Measurements from ENCODE around the gene SCFD2. TPM values are rescaled to one million over a fixed set of nuclear protein-coding genes. Genes with fewer than 3 reads are reported as not detected.

The SCFD2 gene
- total RNA-seq, 2 experiments from 2014 or later, result 23.0 to 24.5 TPM

DNA sequence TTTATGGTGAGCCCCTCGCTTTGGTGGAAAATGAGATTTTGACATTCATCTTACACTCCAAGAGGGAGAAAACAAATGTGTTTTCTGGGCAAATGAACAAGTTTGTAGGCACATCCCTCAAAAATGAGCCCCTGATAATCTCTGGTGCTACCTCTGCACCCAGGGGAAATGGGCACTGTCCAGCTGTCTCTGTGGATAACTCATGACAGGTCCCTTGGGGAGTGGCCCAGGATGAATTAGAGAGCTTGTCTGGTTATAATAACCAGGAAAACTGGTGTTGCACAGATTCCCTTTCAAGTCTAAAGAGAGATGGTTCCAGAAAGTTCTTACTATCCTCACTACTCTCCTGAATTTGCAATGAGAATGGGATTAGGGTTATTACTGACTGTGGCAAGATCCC is 496.2 kb downstream of the SCFD2 start:
- ChIA-PET CTCF (no interaction called here), POLR2A (no interaction called here)
- no peaks in the 10 kb centered on the region for H3K9me3 Mint-ChIP-seq

DNA sequence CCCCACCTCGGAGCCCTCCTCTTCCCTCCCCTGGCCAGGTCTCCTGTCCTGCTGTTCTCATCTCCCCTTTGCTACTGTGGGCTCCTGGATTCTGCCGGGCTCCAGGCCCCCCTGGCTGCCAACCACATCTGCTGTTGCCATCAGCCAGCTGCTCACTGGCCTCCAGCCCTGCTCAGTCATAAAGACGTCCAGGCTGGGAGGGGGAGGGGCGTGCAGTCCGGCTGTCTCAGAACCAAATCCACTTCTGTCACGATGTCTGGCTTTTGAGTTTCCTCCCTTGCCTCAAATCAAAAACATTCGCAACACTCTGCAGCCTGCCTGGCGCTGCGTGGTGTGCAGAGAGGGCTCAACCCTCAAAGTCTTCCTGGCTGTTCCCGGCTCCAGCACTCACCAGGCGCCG is 496.7 kb downstream of the SCFD2 start:
- Mint-ChIP-seq H3K9me3 (no peaks in the 10 kb centered on the region), H3K4me1 (no peaks in the 10 kb centered on the region), H3K27ac (no peak overlapping the region), H3K27me3 (no peaks in the 10 kb centered on the region), H3K36me3 (ENCODE audit: low read depth) (peaks cover 7% of the 10 kb centered on the region), H3K4me3 (no peak overlapping the region)
- POLR2A ChIA-PET, result no interaction called here
- CTCF ChIA-PET, result no interaction called here
- DNase-seq, result no peak

More for the DNA sequence above, 496.2 kb downstream of the SCFD2 start:
- H3K27me3 Mint-ChIP-seq, result no peaks in the 10 kb centered on the region
- no peak overlapping the region for H3K4me3 Mint-ChIP-seq
- no peak for DNase-seq
- H3K36me3 Mint-ChIP-seq (ENCODE audit: low read depth), result peaks cover 7% of the 10 kb centered on the region
- H3K27ac Mint-ChIP-seq, result no peak overlapping the region
- no peaks in the 10 kb centered on the region for H3K4me1 Mint-ChIP-seq

DNA sequence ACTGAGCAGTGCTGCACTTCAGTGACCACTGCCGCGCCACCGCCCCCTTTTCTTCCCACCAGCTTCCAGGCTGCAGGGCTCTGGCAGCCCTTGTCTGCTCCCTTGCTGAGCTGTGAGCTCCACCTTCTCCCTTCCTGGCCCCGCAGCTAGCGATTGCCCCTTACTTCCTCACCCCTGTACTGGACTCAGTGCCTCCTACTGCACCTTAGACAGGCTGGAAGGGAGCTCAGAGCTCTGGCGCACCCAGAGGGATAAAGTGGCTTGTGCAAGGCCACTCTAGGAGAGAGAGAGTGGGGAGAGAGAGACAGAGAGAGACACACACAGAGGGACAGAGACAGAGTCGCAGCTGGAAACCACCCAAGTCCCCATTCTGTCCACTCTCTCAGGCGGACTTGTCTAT is 497.7 kb downstream of the SCFD2 start:
- H3K4me3 Mint-ChIP-seq, result no peak overlapping the region
- H3K4me1 Mint-ChIP-seq, result no peaks in the 10 kb centered on the region
- H3K27me3 Mint-ChIP-seq, result peaks cover 5% of the 10 kb centered on the region
- H3K27ac Mint-ChIP-seq, result no peak overlapping the region
- CTCF ChIA-PET, result no interaction called here
- POLR2A ChIA-PET, result no interaction called here
- no peaks in the 10 kb centered on the region for H3K9me3 Mint-ChIP-seq
- DNase-seq, result no peak
- H3K36me3 Mint-ChIP-seq (ENCODE audit: low read depth), result peaks cover 7% of the 10 kb centered on the region

DNA sequence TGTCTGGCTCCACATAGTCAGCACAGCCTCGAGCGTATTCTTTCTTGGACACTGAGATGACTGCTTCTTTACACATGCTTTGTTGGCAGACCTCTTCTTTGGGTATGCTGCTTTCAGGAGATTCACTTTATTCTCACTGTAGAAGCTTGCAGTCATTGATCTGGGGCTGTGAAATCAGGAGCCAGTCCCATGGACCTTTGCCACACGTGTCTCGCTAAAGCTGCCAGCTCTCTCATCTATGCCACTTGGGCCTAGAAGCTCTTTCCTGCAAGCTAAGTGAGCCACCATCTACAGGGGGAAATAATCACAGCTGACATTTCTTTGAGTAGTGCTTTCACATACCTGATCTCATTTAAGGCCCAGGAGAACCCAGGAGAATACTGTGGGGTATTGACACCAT is 498.7 kb downstream of the SCFD2 start:
- H3K9me3 Mint-ChIP-seq, result no peaks in the 10 kb centered on the region
- H3K27me3 Mint-ChIP-seq, result peaks cover 8% of the 10 kb centered on the region
- no peak overlapping the region for H3K4me3 Mint-ChIP-seq
- POLR2A ChIA-PET, result no interaction called here
- H3K4me1 Mint-ChIP-seq, result no peaks in the 10 kb centered on the region
- CTCF ChIA-PET, result interaction anchor here (1.0 kb wide), 1 partner anchor 14 kb away, joined by 3 read pairs; no protein-coding TSS in a partner anchor
- H3K36me3 Mint-ChIP-seq (ENCODE audit: low read depth), result peaks cover 5% of the 10 kb centered on the region
- no peak overlapping the region for H3K27ac Mint-ChIP-seq
- DNase-seq, result no peak

DNA sequence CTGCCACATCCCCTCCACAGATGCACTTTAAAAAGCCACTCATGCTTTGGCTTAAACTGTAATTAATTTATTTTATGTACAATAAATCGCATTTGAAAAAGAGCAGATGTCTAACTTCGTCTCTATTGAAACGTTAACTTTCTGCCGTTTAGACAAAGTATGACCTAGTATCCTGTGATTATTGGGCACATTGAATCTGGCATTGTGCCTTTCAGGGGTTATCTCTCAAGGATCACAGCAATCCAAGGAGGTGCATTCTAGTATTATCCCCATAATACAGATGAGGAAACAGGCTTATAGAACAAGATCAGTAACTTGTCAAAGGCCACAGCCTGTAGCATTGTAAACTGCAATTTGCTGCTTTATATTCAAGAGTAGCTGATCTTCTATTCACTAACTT is 499.1 kb downstream of the SCFD2 start:
- CTCF ChIA-PET, result interaction anchor here (0.7 to 1.0 kb wide), 2 partner anchors 11 to 14 kb away, joined by 3 to 4 read pairs; no protein-coding TSS in a partner anchor
- POLR2A ChIA-PET, result no interaction called here
- DNase-seq, result no peak
- H3K4me3 Mint-ChIP-seq, result no peak overlapping the region
- no peak overlapping the region for H3K27ac Mint-ChIP-seq
- peaks cover 8% of the 10 kb centered on the region for H3K27me3 Mint-ChIP-seq
- no peaks in the 10 kb centered on the region for H3K9me3 Mint-ChIP-seq
- H3K4me1 Mint-ChIP-seq, result peaks cover under 1% of the 10 kb centered on the region
- peaks cover 5% of the 10 kb centered on the region for H3K36me3 Mint-ChIP-seq (ENCODE audit: low read depth)

DNA sequence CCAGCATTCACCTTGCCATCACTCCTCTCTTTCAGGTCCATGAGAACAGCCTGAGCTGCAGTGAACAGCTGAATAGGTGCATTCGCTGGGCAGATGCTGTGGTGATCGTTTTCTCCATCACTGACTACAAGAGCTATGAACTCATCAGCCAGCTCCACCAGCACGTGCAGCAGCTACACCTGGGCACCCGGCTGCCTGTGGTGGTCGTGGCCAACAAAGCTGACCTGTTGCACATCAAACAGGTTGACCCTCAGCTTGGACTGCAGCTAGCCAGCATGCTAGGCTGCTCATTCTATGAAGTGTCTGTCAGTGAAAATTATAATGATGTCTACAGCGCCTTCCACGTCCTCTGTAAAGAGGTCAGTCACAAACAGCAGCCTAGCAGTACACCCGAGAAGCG is 500.6 kb downstream of the SCFD2 start:
- DNase-seq, result no peak
- ChIA-PET CTCF (interaction anchor here (0.8 kb wide), 1 partner anchor 20 kb away, joined by 3 read pairs; no protein-coding TSS in a partner anchor), POLR2A (no interaction called here)
- Mint-ChIP-seq H3K27me3 (peaks cover 21% of the 10 kb centered on the region), H3K9me3 (no peaks in the 10 kb centered on the region), H3K36me3 (ENCODE audit: low read depth) (no peaks in the 10 kb centered on the region), H3K4me3 (no peak overlapping the region), H3K27ac (no peak overlapping the region), H3K4me1 (peaks cover 6% of the 10 kb centered on the region)

DNA sequence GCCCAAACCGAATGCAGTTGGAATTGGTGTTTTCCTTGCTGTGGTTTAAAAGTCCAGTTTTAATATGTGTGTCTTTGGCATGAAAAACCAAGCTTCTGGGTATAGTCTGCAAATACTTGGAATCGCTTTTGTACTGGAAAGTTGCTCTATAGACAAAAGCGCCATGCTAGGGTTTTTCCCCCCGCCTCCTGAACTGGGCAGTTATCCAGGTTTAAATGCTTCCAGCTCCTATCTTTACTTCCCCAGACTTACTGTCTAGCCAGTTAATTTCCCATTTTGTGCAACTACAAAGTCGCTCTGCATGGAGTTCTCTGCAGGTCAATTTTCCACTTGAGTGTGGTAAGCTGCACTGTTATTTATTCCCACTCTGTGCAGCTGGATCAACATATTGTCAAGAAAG is 501.1 kb downstream of the SCFD2 start:
- no peak for DNase-seq
- no peaks in the 10 kb centered on the region for H3K9me3 Mint-ChIP-seq
- CTCF ChIA-PET, result interaction anchor here (0.8 kb wide), 1 partner anchor 20 kb away, joined by 3 read pairs; no protein-coding TSS in a partner anchor
- H3K4me1 Mint-ChIP-seq, result peaks cover 6% of the 10 kb centered on the region
- POLR2A ChIA-PET, result no interaction called here
- no peak overlapping the region for H3K27ac Mint-ChIP-seq
- no peak overlapping the region for H3K4me3 Mint-ChIP-seq
- no peaks in the 10 kb centered on the region for H3K36me3 Mint-ChIP-seq (ENCODE audit: low read depth)
- peaks cover 26% of the 10 kb centered on the region for H3K27me3 Mint-ChIP-seq

DNA sequence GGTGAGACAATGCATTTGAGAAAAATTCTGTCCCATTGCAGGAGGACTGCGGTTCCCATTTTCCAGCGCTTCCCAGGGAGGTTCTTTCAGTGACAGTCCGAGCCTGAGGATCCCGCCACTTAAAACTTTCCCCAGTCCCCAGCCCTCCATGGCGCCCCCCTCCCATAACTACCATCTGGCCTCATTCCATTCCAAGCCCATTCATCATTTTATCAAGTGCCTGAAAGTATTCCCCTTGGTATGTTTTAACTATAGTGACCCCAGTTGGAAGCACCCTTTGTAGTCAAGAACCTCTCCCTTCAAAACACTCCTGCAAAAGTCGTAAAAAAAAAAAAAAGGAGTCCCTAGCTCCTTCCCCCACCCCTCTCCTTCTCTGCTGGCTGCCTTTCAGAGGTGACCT is 502.5 kb downstream of the SCFD2 start:
- ChIA-PET POLR2A (no interaction called here), CTCF (interaction anchor here (1.1 kb wide), 1 partner anchor 13 kb away, joined by 3 read pairs; no protein-coding TSS in a partner anchor)
- Mint-ChIP-seq H3K4me1 (peaks cover 6% of the 10 kb centered on the region), H3K36me3 (ENCODE audit: low read depth) (no peaks in the 10 kb centered on the region), H3K27ac (no peak overlapping the region), H3K9me3 (peaks cover under 1% of the 10 kb centered on the region), H3K4me3 (peak overlapping the region; percentile 70), H3K27me3 (peaks cover 32% of the 10 kb centered on the region)
- no peak for DNase-seq

DNA sequence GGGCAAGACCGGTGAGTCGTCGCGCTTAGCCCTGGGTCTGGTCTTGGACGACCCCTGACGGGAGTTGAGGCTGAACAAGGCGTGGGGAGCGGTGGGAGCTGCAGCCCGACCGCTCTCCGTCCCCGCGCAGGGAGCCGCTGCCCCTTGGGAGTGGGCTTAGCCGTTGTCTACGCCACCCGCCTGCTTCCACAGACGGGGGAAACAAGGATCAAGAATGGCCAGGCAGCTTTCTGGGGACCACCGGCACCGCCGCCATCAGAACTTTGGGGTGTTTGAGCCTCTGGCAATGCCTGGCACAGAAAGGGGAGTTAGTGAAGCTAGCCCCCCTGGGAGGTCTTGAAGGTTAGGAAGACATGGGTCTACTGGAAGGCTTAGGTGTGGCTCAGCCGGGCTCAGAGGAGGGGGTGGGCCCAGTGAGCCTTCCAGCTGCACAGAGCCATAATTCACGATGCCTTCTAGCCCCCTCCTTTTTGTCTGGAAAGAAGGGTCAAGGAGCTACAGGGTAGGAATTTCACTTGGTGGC is 503.2 kb downstream of the SCFD2 start:
- CTCF ChIA-PET, result interaction anchor here (1.1 kb wide), 1 partner anchor 14 kb away, joined by 3 read pairs; no protein-coding TSS in a partner anchor
- peaks cover 32% of the 10 kb centered on the region for H3K27me3 Mint-ChIP-seq
- POLR2A ChIA-PET, result no interaction called here
- peaks cover 6% of the 10 kb centered on the region for H3K4me1 Mint-ChIP-seq
- H3K27ac Mint-ChIP-seq, result no peak overlapping the region
- H3K9me3 Mint-ChIP-seq, result peaks cover 7% of the 10 kb centered on the region
- H3K36me3 Mint-ChIP-seq (ENCODE audit: low read depth), result no peaks in the 10 kb centered on the region
- DNase-seq, result no peak
- peak overlapping the region; percentile 70 for H3K4me3 Mint-ChIP-seq

DNA sequence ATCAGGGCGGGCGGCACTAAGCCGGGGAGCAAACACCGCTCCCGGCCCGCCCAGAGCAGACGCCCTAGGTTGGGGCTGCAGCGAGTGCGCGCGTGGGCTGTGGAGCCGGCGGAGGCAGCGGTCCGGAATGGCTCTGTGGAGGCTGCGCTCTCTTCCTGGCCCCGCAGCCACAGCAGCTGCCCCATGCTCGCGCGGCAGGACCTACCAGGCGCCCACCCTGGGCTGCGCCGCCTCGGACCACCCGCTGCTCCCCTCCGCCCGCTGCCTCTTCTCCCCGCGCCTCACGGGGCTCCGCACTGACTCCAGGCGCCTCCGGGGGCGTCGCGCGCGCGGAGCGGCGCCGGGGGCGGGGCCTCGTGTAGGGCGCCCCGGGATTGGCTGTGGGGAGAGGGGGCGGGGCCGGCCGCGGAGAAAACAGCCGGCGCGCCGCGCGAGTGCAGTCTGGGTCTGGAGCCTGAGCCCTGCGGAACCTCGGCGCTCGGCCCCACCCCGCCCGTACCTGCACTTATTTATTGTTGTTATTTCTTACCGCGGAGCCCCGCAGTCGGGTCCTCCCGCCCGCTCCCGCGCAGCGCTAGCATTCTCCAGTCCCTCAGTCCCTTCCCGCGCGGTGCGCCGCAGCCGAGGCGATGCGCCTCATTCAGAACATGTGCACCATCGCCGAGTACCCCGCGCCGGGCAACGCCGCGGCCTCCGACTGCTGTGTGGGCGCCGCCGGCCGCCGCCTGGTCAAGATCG is 503.8 kb downstream of the SCFD2 start, which contains the start of gene RASL11B:
RASL11B (plus strand) TSS at position 439 of the 738 bp plus-strand sequence; CDS start at position 630, 191 bp downstream.
- Mint-ChIP-seq H3K36me3 (ENCODE audit: low read depth) (no peaks in the 10 kb centered on the region), H3K9me3 (peaks cover 11% of the 10 kb centered on the region), H3K4me1 (peaks cover 10% of the 10 kb centered on the region), H3K27me3 (peaks cover 32% of the 10 kb centered on the region), H3K27ac (peak within 1 kb of the TSS; percentile 63), H3K4me3 (peak within 1 kb of the TSS; percentile 70)
- DNase-seq, result peak; percentile 82
- CTCF ChIA-PET, result interaction anchor here (0.8 to 1.1 kb wide), 2 partner anchors 14 to 16 kb away, joined by 3 read pairs; no protein-coding TSS in a partner anchor
- POLR2A ChIA-PET, result interaction anchor here (1.0 kb wide), 1 partner anchor 140 kb away, joined by 4 read pairs; no protein-coding TSS in a partner anchor

DNA sequence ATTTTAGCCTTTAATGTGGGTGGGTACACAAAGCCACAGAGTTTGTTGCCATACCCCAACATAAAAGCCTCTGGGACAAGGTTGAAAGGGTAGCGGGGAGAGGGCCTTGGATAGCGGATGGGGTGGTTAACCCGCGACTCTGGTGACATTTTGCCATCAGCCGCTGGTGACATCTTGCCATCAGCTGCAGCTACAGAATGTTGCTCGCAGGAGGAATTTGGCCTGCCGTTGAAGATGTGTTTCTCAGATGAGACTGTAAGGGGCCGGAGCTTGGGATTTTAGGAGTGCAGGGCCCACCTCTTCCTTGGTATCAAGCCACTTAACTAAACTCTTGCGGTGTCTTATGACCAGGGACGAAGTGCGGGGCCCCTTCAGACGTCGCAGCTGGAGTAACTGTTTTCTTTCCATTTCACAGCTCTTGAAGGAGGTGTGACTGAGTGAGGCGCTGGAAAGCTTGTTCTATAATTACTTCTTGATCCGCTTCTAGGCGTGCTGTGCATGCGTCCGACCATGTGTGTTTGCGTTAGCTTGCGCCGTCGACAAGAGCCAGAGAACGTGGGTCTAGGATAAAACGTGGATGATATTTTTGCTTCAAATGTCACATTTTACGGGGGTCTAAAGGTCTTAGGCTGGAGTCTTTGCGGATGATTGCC is 504.6 kb downstream of the SCFD2 start:
- peak overlapping the region; percentile 70 for H3K4me3 Mint-ChIP-seq
- peaks cover 32% of the 10 kb centered on the region for H3K27me3 Mint-ChIP-seq
- peaks cover 17% of the 10 kb centered on the region for H3K4me1 Mint-ChIP-seq
- H3K36me3 Mint-ChIP-seq (ENCODE audit: low read depth), result no peaks in the 10 kb centered on the region
- H3K27ac Mint-ChIP-seq, result peak overlapping the region; percentile 63
- ChIA-PET POLR2A (interaction anchor here (1.0 kb wide), 1 partner anchor 139 kb away, joined by 4 read pairs; no protein-coding TSS in a partner anchor), CTCF (interaction anchor here (0.8 kb wide), 1 partner anchor 16 kb away, joined by 3 read pairs; no protein-coding TSS in a partner anchor)
- no peak for DNase-seq
- peaks cover 12% of the 10 kb centered on the region for H3K9me3 Mint-ChIP-seq

DNA sequence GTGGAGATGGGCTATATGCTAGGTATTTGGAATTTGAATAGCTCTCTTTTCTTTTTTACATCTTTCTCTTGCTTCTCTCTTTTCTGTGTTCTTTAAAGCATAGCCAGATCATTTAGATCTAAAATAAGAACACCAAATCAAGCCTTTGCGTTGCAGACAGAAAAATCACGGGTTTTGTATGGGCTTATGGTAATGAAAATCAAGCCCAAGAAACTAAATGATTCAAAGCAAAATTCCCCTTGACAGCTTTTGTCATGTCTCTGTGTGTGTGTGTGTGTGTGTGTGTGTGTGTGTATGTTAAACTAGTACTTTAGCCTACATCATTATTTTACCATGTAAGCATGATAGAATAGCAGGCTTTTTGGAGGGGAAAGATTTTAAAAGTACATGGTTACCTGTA is 505.5 kb downstream of the SCFD2 start:
- Mint-ChIP-seq H3K27me3 (peaks cover 32% of the 10 kb centered on the region), H3K9me3 (peaks cover 12% of the 10 kb centered on the region), H3K27ac (no peak overlapping the region), H3K4me3 (no peak overlapping the region), H3K4me1 (peaks cover 18% of the 10 kb centered on the region), H3K36me3 (ENCODE audit: low read depth) (no peaks in the 10 kb centered on the region)
- ChIA-PET POLR2A (no interaction called here), CTCF (no interaction called here)
- no peak for DNase-seq

DNA sequence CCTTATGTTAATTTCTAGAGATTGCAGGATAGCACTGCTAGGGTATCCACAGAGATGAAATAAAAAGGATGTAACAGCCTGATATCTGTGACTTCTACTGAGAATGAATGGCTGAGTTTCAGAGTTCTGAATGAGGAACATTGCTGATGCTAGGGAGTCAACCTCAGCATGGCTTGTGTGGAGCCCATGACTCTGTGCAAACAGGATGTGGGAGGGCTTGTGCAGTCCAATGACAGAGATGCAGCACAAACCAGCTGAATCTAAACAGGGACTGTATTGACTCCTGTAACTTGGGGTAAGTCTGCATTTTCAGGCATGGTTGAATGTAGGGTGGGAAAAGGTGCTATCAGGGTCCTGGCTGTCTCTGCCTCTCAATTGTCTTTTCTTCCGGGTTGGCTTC is 509.1 kb downstream of the SCFD2 start:
- POLR2A ChIA-PET, result no interaction called here
- peak overlapping the region; percentile 47 for H3K27ac Mint-ChIP-seq
- CTCF ChIA-PET, result interaction anchor here (0.9 kb wide), 1 partner anchor 72 kb away, joined by 3 read pairs; no protein-coding TSS in a partner anchor
- H3K27me3 Mint-ChIP-seq, result peaks cover 24% of the 10 kb centered on the region
- H3K4me1 Mint-ChIP-seq, result peaks cover 18% of the 10 kb centered on the region
- H3K36me3 Mint-ChIP-seq (ENCODE audit: low read depth), result no peaks in the 10 kb centered on the region
- DNase-seq, result peak; percentile 21
- H3K4me3 Mint-ChIP-seq, result no peak overlapping the region
- H3K9me3 Mint-ChIP-seq, result peaks cover 12% of the 10 kb centered on the region
